Nephron progenitor cell (in vitro differentiated cells): ENCODE data around the gene ERBB2.

Experiments used
- DNase-seq: peaks from one replicate; pipeline ENCODE4 v3.0.0; 2021
- H3K27ac Mint-ChIP-seq: 2 replicates; pipeline ENCODE4 v1.8.0; 2021; ENCODE audit warnings: mild to moderate bottlenecking, moderate library complexity, mixed read lengths
- H3K27me3 Mint-ChIP-seq: 2 replicates; pipeline ENCODE4 v1.8.0; 2021; ENCODE audit warnings: mild to moderate bottlenecking, low read depth, mixed read lengths; ENCODE audit not compliant: poor library complexity
- H3K36me3 Mint-ChIP-seq: 2 replicates; pipeline ENCODE4 v1.8.0; 2021; ENCODE audit warnings: low read depth, mixed read lengths
- H3K4me1 Mint-ChIP-seq: 2 replicates; pipeline ENCODE4 v1.8.0; 2021; ENCODE audit warnings: mixed read lengths
- H3K4me3 Mint-ChIP-seq: 2 replicates; pipeline ENCODE4 v1.8.0; 2021; ENCODE audit warnings: mild to moderate bottlenecking, moderate library complexity, mixed read lengths
- H3K9me3 Mint-ChIP-seq: 2 replicates; pipeline ENCODE4 v1.8.0; 2021; ENCODE audit warnings: mild to moderate bottlenecking, moderate library complexity, mixed read lengths
- CTCF ChIP-seq: fragments of 200-600 bp; sonication (generic); IDR thresholded peaks from 2 replicates; pipeline ENCODE4 v1.5.0; 2021; ENCODE audit warnings: antibody characterized with exemption

The ERBB2 gene

GRCh38 chr17:39765766-39766165 lies 65.9 kb downstream of the ERBB2 start:
- Mint-ChIP-seq H3K27me3 (peaks cover 33% of the 10 kb centered on the region), H3K27ac (no peak overlapping the region), H3K4me3 (no peak overlapping the region), H3K4me1 (peaks cover 34% of the 10 kb centered on the region), H3K9me3 (no peaks in the 10 kb centered on the region), H3K36me3 (no peaks in the 10 kb centered on the region)
- TF ChIP-seq CTCF, result no peak
- no peak for DNase-seq

- TF ChIP-seq CTCF, result no peak
- H3K9me3 Mint-ChIP-seq, result no peaks in the 10 kb centered on the region
- H3K36me3 Mint-ChIP-seq, result no peaks in the 10 kb centered on the region
- no peak overlapping the region for H3K27ac Mint-ChIP-seq
- DNase-seq, result no peak
- H3K27me3 Mint-ChIP-seq, result peaks cover 30% of the 10 kb centered on the region
- H3K4me1 Mint-ChIP-seq, result peaks cover 45% of the 10 kb centered on the region
- H3K4me3 Mint-ChIP-seq, result no peak overlapping the region
Observed at GRCh38 chr17:39767147-39767546, 67.3 kb downstream of the ERBB2 start.

GRCh38 chr17:39769974-39770587 lies 70.2 kb downstream of the ERBB2 start:
- peaks cover 32% of the 10 kb centered on the region for H3K27me3 Mint-ChIP-seq
- DNase-seq, result no peak
- peaks cover 60% of the 10 kb centered on the region for H3K4me1 Mint-ChIP-seq
- no peak overlapping the region for H3K27ac Mint-ChIP-seq
- no peaks in the 10 kb centered on the region for H3K9me3 Mint-ChIP-seq
- H3K4me3 Mint-ChIP-seq, result no peak overlapping the region
- TF ChIP-seq CTCF, result no peak
- H3K36me3 Mint-ChIP-seq, result no peaks in the 10 kb centered on the region

- no peak for TF ChIP-seq CTCF
- Mint-ChIP-seq H3K27ac (no peak overlapping the region), H3K4me1 (peaks cover 45% of the 10 kb centered on the region), H3K27me3 (peaks cover 31% of the 10 kb centered on the region), H3K36me3 (no peaks in the 10 kb centered on the region), H3K9me3 (no peaks in the 10 kb centered on the region), H3K4me3 (no peak overlapping the region)
- DNase-seq, result no peak
Observed at GRCh38 chr17:39772415-39772814, 72.6 kb downstream of the ERBB2 start.

GRCh38 chr17:39772987-39773934 lies 73.4 kb downstream of the ERBB2 start:
- H3K4me3 Mint-ChIP-seq, result no peak overlapping the region
- H3K27ac Mint-ChIP-seq, result no peak overlapping the region
- no peak for DNase-seq
- no peaks in the 10 kb centered on the region for H3K9me3 Mint-ChIP-seq
- H3K36me3 Mint-ChIP-seq, result no peaks in the 10 kb centered on the region
- no peak for TF ChIP-seq CTCF
- H3K27me3 Mint-ChIP-seq, result peaks cover 35% of the 10 kb centered on the region
- H3K4me1 Mint-ChIP-seq, result peaks cover 47% of the 10 kb centered on the region
